ENCODE data around the gene ATR. TPM values are rescaled to one million over a fixed set of nuclear protein-coding genes. Genes with fewer than 3 reads are reported as not detected.
A peak's percentile ranks its signal among the peaks of the same experiment; 100 is the strongest.
"Not testable (repeated sequence)": the region's sequence is repeated elsewhere in the genome, so short reads cannot be mapped to it uniquely, and the experiment has no call there.

Gene ATR
- total RNA-seq, 1 experiment from 2014 or later: 17.5 TPM

DNA sequence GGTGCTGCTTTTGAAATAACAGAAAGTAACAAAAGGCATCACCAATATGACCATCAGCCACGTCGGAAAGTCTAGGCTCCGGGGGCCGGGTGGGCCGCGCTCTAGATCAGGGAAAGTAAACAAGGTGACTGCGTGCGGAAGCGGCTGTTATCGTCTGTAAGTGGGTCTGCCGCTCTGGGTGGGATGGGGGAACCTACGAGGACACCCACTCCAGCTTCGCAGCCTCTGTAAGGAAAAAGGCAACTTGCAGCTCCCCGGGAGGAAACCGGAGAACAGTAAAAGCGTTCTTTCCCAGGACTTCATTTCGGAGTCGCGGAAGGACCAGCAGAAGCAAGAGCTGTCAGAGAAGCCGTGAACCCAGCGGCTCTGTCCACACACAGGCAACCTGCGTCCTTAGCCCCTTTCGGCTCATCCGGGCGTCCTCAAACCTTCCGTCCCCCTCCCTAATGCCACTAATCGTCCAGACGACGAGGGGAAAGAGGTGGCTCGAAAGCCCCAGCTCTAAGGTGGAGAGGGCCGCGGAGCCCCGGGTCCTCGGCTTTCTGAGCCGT lies 131.2 kb downstream of the ATR start:
- Mint-ChIP-seq H3K9me3 (ENCODE audit: unreplicated experiment) (no peaks in the 10 kb centered on the region), H3K4me1 (ENCODE audit: low read depth, unreplicated experiment) (no peaks in the 10 kb centered on the region), H3K36me3 (ENCODE audit: insufficient read depth, unreplicated experiment) (peaks cover 12% of the 10 kb centered on the region), H3K27me3 (ENCODE audit: insufficient read depth, unreplicated experiment) (no peaks in the 10 kb centered on the region), H3K4me3 (ENCODE audit: unreplicated experiment) (peak overlapping the region; percentile 98), H3K27ac (ENCODE audit: unreplicated experiment) (peak overlapping the region; percentile 100)
- Histone ChIP-seq H3K4me3 (ENCODE audit: low read depth, low read length) (peak overlapping the region; percentile 100), H3K27me3 (replicated peaks; ENCODE audit: control insufficient read depth, insufficient read depth, low read length) (no peaks in the 10 kb centered on the region), H3K36me3 (ENCODE audit: control insufficient read depth, insufficient read depth, low read length) (no peaks in the 10 kb centered on the region), H3K9me3 (no peaks in the 10 kb centered on the region), H3K4me1 (peaks cover 9% of the 10 kb centered on the region)
- peak; percentile 42 to 45 for DNase-seq
- intact Hi-C loops (cut with micrococcal nuclease; ENCODE audit: unreplicated experiment): no loop called here
- POLR2A ChIA-PET: no interaction called here
- BruUV-seq (replicated peaks): no TSS peak
- CTCF ChIA-PET: no interaction called here
- TF ChIP-seq, protein P1, sequence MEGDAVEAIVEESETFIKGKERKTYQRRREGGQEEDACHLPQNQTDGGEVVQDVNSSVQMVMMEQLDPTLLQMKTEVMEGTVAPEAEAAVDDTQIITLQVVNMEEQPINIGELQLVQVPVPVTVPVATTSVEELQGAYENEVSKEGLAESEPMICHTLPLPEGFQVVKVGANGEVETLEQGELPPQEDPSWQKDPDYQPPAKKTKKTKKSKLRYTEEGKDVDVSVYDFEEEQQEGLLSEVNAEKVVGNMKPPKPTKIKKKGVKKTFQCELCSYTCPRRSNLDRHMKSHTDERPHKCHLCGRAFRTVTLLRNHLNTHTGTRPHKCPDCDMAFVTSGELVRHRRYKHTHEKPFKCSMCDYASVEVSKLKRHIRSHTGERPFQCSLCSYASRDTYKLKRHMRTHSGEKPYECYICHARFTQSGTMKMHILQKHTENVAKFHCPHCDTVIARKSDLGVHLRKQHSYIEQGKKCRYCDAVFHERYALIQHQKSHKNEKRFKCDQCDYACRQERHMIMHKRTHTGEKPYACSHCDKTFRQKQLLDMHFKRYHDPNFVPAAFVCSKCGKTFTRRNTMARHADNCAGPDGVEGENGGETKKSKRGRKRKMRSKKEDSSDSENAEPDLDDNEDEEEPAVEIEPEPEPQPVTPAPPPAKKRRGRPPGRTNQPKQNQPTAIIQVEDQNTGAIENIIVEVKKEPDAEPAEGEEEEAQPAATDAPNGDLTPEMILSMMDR (IDR thresholded peaks at IDR 0.05; ENCODE audit: insufficient read depth in 1 of 2, low read depth in 1 of 2, low read length in 1 of 2, severe bottlenecking in 1 of 2, unreplicated experiment in 1 of 2): no peak

DNA sequence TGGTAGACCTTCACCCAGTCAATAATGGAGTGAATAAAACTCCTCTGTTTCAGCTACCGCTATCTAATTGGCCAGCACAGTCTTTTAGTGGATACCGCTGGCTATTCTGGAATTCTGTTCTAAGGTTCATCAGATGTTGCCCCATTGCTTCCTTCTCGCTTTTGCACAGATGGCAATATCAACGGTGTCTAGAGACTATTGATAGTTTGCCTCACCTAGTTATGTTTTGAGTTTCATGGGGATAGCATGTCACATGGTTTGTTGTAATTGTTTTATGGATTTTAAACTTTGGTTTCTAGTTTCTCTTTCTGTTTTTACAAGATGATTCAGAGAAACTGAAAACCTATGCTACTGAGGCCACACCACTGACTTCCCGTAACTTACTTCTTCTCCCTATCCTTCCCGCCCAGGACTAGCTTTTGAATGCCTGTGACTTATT lies 132.7 kb downstream of the ATR start:
- intact Hi-C loops (cut with micrococcal nuclease; ENCODE audit: unreplicated experiment): no loop called here
- no peaks in the 10 kb centered on the region for H3K27me3 ChIP-seq (replicated peaks; ENCODE audit: control insufficient read depth, insufficient read depth, low read length)
- Mint-ChIP-seq H3K4me1 (ENCODE audit: low read depth, unreplicated experiment) (no peaks in the 10 kb centered on the region), H3K27ac (ENCODE audit: unreplicated experiment) (no peak overlapping the region), H3K9me3 (ENCODE audit: unreplicated experiment) (no peaks in the 10 kb centered on the region), H3K4me3 (ENCODE audit: unreplicated experiment) (no peak overlapping the region), H3K27me3 (ENCODE audit: insufficient read depth, unreplicated experiment) (no peaks in the 10 kb centered on the region), H3K36me3 (ENCODE audit: insufficient read depth, unreplicated experiment) (peaks cover 12% of the 10 kb centered on the region)
- peaks cover 9% of the 10 kb centered on the region for H3K4me1 ChIP-seq
- TF ChIP-seq, protein P1 (IDR thresholded peaks at IDR 0.05; ENCODE audit: insufficient read depth in 1 of 2, low read depth in 1 of 2, low read length in 1 of 2, severe bottlenecking in 1 of 2, unreplicated experiment in 1 of 2): no peak
- no peaks in the 10 kb centered on the region for H3K36me3 ChIP-seq (ENCODE audit: control insufficient read depth, insufficient read depth, low read length)
- H3K4me3 ChIP-seq (ENCODE audit: low read depth, low read length): no peak overlapping the region
- ChIA-PET CTCF (no interaction called here), POLR2A (no interaction called here)
- DNase-seq: no peak
- no peaks in the 10 kb centered on the region for H3K9me3 ChIP-seq
- BruUV-seq (replicated peaks): no TSS peak

DNA sequence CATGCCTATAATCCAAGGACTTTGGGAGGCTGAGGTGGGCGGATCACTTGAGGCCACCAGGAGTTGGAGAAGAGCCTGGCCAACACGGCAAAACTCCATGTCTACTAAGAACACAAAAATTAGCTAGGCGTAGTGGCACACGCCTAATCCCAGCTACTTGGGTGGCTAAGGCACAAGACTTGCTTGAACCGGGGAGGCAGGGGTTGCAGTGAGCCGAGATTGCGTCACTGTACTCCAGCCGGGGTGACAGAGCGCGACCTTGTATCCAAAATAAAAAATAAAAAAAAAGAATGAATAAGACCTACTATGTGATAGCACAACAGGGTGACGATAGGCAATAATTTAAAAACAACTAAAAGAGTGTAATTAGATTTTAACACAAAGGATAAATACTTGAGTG lies 134.2 kb downstream of the ATR start:
- TF ChIP-seq, protein P1 (IDR thresholded peaks at IDR 0.05; ENCODE audit: insufficient read depth in 1 of 2, low read depth in 1 of 2, low read length in 1 of 2, severe bottlenecking in 1 of 2, unreplicated experiment in 1 of 2): no peak
- ChIA-PET CTCF (no interaction called here), POLR2A (no interaction called here)
- no peaks in the 10 kb centered on the region for H3K9me3 ChIP-seq
- no peaks in the 10 kb centered on the region for H3K27me3 Mint-ChIP-seq (ENCODE audit: insufficient read depth, unreplicated experiment)
- peaks cover 12% of the 10 kb centered on the region for H3K36me3 Mint-ChIP-seq (ENCODE audit: insufficient read depth, unreplicated experiment)
- H3K4me1 Mint-ChIP-seq (ENCODE audit: low read depth, unreplicated experiment): peaks cover 4% of the 10 kb centered on the region
- DNase-seq: no peak
- H3K27me3 ChIP-seq (replicated peaks; ENCODE audit: control insufficient read depth, insufficient read depth, low read length): no peaks in the 10 kb centered on the region
- no peak overlapping the region for H3K4me3 Mint-ChIP-seq (ENCODE audit: unreplicated experiment)
- no peak overlapping the region for H3K27ac Mint-ChIP-seq (ENCODE audit: unreplicated experiment)
- no peaks in the 10 kb centered on the region for H3K36me3 ChIP-seq (ENCODE audit: control insufficient read depth, insufficient read depth, low read length)
- intact Hi-C loops (cut with micrococcal nuclease; ENCODE audit: unreplicated experiment): no loop called here
- no TSS peak for BruUV-seq (replicated peaks)
- H3K4me3 ChIP-seq (ENCODE audit: low read depth, low read length): no peak overlapping the region
- H3K4me1 ChIP-seq: peaks cover 17% of the 10 kb centered on the region
- no peaks in the 10 kb centered on the region for H3K9me3 Mint-ChIP-seq (ENCODE audit: unreplicated experiment)

DNA sequence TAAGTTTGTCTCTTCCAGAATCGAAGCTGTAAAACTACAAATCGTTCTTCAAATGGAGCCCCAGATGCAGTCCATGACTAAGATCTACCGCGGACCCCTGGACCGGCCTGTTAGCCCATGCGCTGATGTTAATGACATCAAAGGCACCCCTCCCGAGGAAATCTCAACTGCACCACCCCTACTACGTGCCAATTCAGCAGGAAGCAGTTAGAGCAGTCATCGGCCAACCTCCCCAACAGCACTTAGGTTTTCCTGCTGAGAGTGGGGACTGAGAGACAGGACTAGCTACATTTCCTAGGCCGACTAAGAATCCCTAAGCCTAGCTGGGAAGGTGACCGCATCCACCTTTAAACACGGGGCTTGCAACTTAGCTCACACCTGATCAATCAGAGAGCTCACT lies 135.5 kb downstream of the ATR start:
- H3K4me1 Mint-ChIP-seq (ENCODE audit: low read depth, unreplicated experiment); H3K27me3 Mint-ChIP-seq (ENCODE audit: insufficient read depth, unreplicated experiment); H3K4me3 ChIP-seq (ENCODE audit: low read depth, low read length); BruUV-seq (replicated peaks); intact Hi-C loops (cut with micrococcal nuclease; ENCODE audit: unreplicated experiment); H3K4me3 Mint-ChIP-seq (ENCODE audit: unreplicated experiment); H3K27me3 ChIP-seq (replicated peaks; ENCODE audit: control insufficient read depth, insufficient read depth, low read length); H3K9me3 ChIP-seq; DNase-seq; H3K36me3 ChIP-seq (ENCODE audit: control insufficient read depth, insufficient read depth, low read length); H3K9me3 Mint-ChIP-seq (ENCODE audit: unreplicated experiment); POLR2A ChIA-PET; CTCF ChIA-PET; H3K27ac Mint-ChIP-seq (ENCODE audit: unreplicated experiment): not testable (repeated sequence)
- peaks cover 12% of the 10 kb centered on the region for H3K36me3 Mint-ChIP-seq (ENCODE audit: insufficient read depth, unreplicated experiment)
- peaks cover 17% of the 10 kb centered on the region for H3K4me1 ChIP-seq

DNA sequence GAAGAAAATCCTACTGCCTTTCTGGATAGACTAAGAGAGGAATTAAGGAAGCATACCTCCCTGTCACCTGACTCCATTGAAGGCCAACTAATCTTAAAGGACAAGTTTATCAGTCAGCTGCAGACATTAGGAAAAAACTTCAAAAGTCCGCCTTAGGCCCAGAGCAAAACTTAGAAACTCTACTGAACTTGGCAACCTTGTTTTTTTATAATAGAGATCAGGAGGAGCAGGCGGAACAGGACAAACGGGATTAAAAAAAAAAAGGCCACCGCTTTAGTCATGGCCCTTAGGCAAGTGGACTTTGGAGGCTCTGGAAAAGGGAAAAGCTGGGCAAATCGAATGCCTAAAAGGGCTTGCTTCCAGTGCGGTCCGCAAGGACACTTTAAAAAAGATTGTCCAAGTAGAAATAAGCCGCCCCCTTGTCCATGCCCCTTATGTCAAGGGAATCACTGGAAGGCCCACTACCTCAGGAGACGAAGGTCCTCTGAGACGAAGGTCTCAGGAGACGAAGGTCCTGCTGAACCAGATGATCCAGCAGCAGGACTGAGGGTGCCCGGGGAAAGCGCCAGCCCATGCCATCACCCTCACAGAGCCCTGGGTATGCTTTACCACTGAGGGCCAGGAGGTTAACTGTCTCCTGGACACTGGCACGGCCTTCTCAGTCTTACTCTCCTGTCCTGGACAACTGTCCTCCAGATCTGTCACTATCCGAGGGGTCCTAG lies 138.9 kb downstream of the ATR start:
- H3K27ac Mint-ChIP-seq (ENCODE audit: unreplicated experiment): peak overlapping the region; percentile 53
- H3K9me3 Mint-ChIP-seq (ENCODE audit: unreplicated experiment); POLR2A ChIA-PET; H3K4me3 ChIP-seq (ENCODE audit: low read depth, low read length); H3K36me3 ChIP-seq (ENCODE audit: control insufficient read depth, insufficient read depth, low read length); CTCF ChIA-PET; H3K27me3 Mint-ChIP-seq (ENCODE audit: insufficient read depth, unreplicated experiment); H3K9me3 ChIP-seq; intact Hi-C loops (cut with micrococcal nuclease; ENCODE audit: unreplicated experiment); BruUV-seq (replicated peaks); H3K27me3 ChIP-seq (replicated peaks; ENCODE audit: control insufficient read depth, insufficient read depth, low read length): not testable (repeated sequence)
- H3K36me3 Mint-ChIP-seq (ENCODE audit: insufficient read depth, unreplicated experiment): peaks cover 15% of the 10 kb centered on the region
- H3K4me3 Mint-ChIP-seq (ENCODE audit: unreplicated experiment): peak overlapping the region; percentile 12
- H3K4me1 Mint-ChIP-seq (ENCODE audit: low read depth, unreplicated experiment): peaks cover 15% of the 10 kb centered on the region
- H3K4me1 ChIP-seq: peaks cover 13% of the 10 kb centered on the region
- DNase-seq: peak in 1 of 2 experiments; percentile 53

All from Caco-2 (cell line).